Measurements from ENCODE around the gene ATG7.

The ATG7 gene

DNA sequence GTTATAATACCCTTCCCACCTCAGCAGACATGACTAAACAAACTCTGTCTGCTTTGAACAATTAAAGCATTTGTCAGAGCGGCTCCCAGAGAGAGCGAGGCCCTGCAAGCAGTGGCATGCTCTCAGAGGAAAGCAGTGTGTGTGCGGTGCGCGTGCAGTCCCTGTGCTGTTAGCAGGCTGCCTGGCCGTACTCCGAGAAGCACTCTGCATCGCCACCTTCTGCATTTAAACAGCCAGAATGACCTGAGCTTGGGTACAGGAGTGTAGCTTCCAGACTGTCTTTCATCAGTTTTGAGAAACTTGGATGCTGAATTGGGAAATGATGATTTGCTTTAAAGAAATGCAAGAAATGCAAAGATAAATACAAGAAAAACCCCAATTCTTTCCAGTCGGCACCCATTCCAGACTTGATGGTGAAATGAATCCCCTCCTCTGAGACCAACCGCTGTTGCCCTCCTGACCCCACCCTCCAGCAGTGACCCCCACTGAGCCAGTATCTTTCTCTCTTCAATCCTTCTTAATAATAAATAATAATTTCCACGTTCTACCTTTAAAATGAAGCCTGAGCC lies 258.0 kb downstream of the ATG7 start:
- TF ChIP-seq, protein P1, sequence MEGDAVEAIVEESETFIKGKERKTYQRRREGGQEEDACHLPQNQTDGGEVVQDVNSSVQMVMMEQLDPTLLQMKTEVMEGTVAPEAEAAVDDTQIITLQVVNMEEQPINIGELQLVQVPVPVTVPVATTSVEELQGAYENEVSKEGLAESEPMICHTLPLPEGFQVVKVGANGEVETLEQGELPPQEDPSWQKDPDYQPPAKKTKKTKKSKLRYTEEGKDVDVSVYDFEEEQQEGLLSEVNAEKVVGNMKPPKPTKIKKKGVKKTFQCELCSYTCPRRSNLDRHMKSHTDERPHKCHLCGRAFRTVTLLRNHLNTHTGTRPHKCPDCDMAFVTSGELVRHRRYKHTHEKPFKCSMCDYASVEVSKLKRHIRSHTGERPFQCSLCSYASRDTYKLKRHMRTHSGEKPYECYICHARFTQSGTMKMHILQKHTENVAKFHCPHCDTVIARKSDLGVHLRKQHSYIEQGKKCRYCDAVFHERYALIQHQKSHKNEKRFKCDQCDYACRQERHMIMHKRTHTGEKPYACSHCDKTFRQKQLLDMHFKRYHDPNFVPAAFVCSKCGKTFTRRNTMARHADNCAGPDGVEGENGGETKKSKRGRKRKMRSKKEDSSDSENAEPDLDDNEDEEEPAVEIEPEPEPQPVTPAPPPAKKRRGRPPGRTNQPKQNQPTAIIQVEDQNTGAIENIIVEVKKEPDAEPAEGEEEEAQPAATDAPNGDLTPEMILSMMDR (IDR thresholded peaks at IDR 0.05; ENCODE audit: low read depth, low read length, missing control alignments) = peak; percentile 55
- Histone ChIP-seq H3K36me3 (replicated peaks) (no peaks in the 10 kb centered on the region), H3K27me3 (replicated peaks) (no peaks in the 10 kb centered on the region), H3K27ac (peak overlapping the region; percentile 90), H3K4me3 (ENCODE audit: low read depth, low read length) (no peak overlapping the region)
- in situ Hi-C loops (cut with HindIII; ENCODE audit: low pct_ligation_motif_present, low sequenced_read_pairs) = loop anchor here (25.0 kb wide), 1 partner anchor 143 kb away; no protein-coding TSS in a partner anchor
- peak; percentile 96 for DNase-seq

DNA sequence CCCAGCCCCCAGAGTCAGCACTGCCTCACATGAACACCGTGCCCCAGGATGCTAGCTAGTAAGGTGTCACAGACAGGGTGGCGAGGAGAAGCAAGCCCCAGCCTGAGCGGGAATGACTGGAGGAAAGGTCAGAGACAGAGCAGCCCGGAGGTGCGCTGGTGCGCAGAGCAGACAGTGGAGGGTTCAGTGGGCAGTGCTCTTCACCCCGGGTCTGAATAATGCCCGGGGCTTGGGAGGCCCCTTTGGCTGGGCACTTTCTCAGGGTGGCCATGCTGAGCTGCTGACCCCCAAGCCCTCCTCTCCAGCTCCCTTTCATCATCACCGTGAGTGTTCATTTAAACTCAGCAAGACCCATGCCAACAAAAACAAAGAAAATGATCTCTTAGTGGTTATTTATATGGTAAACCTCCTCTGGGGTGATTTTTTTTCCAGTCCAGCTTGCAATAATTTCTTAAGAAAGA lies 260.8 kb downstream of the ATG7 start:
- Histone ChIP-seq H3K36me3 (replicated peaks) (no peaks in the 10 kb centered on the region), H3K27ac (no peak overlapping the region), H3K27me3 (replicated peaks) (no peaks in the 10 kb centered on the region), H3K4me3 (ENCODE audit: low read depth, low read length) (no peak overlapping the region)
- peak; percentile 36 for DNase-seq
- TF ChIP-seq, protein P1 (IDR thresholded peaks at IDR 0.05; ENCODE audit: low read depth, low read length, missing control alignments) = no peak
- in situ Hi-C loops (cut with HindIII; ENCODE audit: low pct_ligation_motif_present, low sequenced_read_pairs) = loop anchor here (25.0 kb wide), 1 partner anchor 146 kb away; no protein-coding TSS in a partner anchor

DNA sequence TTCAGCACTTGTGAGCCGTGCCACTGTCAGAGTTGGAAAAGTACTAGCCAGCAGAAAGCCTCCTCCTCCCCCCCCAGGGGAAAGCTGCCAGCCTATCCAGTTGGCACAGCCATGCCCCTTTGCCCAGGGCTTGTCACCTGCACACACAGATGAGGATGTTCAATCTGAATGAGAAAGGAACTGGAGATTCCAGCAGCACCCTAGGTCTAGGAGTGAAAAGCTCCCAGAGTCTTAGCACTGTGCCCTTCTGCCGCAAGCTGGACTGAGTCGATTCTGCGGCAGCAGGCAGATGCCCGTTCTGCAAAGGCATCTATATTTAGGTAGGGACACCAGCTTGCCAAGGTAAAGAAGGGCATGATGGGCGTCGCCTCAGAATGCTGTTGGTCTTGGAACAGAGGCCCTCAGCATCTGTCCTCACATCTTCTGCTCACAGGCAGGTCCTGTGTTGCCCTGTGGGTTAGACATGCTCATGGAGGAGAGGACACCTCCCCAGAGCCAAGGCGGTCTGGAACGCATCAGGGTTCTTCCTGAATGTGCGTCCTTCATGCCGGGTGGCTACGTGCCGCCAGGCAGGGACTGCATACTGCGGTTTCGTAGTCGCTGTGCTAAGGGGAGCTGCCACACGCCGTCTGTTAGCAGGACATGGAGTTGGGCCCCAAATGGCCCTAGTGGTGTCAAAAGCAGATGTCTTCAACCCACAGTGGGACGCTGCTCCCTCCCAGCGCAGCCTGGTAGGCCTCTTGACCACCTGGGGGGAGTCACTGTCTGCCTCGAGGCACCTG lies 262.0 kb downstream of the ATG7 start:
- no peak overlapping the region for H3K27ac ChIP-seq
- in situ Hi-C loops (cut with HindIII; ENCODE audit: low pct_ligation_motif_present, low sequenced_read_pairs) = loop anchor here (25.0 kb wide), 1 partner anchor 147 kb away; no protein-coding TSS in a partner anchor
- H3K4me3 ChIP-seq (ENCODE audit: low read depth, low read length) = no peak overlapping the region
- H3K36me3 ChIP-seq (replicated peaks) = no peaks in the 10 kb centered on the region
- DNase-seq = no peak
- TF ChIP-seq, protein P1 (IDR thresholded peaks at IDR 0.05; ENCODE audit: low read depth, low read length, missing control alignments) = no peak
- no peaks in the 10 kb centered on the region for H3K27me3 ChIP-seq (replicated peaks)

DNA sequence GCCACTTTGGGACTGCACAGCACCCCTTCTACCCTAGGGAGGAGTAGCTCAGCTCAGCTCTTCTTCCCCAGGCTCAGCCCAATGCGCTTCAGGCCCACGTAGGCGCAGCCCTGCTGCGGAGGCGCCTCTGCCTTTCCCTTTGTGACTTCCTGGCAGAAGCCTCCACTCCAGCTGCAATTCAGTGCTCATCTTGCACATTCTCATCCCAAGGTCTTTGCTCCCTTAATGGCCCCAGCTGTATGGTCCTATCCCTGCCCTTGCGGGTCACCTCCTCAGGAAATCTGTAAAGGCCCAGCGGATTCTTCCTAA lies 262.6 kb downstream of the ATG7 start:
- in situ Hi-C loops (cut with HindIII; ENCODE audit: low pct_ligation_motif_present, low sequenced_read_pairs) = loop anchor here (25.0 kb wide), 1 partner anchor 147 kb away; no protein-coding TSS in a partner anchor
- TF ChIP-seq, protein P1 (IDR thresholded peaks at IDR 0.05; ENCODE audit: low read depth, low read length, missing control alignments) = no peak
- no peak overlapping the region for H3K4me3 ChIP-seq (ENCODE audit: low read depth, low read length)
- H3K27me3 ChIP-seq (replicated peaks) = no peaks in the 10 kb centered on the region
- no peak for DNase-seq
- no peaks in the 10 kb centered on the region for H3K36me3 ChIP-seq (replicated peaks)
- H3K27ac ChIP-seq = no peak overlapping the region

DNA sequence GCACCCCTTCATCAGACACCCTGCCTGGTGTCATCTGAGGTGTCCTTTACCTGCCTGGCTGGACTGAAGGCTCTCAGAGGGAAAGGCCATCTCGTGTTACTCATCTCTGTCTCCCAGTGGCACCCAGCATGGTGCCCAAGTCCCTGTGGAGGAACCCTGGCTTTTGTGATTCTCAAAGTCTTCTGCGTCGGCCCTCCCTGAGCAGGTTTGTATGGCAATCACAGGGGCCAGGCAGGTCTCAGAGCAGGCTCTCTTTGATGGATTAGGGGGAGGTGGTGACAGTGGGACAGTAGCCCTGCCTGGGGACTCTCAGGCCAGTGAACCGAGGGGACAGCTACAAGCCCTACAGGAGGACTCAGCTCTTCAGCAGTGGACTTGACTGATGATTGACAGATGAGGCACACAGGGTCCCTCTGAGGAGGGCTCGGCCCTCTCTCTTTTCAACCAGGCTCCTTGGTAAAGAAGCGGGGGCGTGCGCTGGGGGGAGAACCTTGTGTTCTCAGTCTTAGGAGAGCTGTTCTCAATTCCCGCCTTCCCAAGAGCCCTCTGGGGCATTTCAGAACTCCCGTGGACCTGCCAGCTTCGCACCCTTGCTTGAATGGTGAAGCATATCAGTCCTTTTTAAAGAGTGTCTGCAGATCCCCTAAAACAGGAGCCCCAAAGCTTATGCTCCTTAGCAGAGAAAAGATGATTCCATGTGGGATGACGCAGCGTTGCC lies 263.2 kb downstream of the ATG7 start:
- TF ChIP-seq, protein P1 (IDR thresholded peaks at IDR 0.05; ENCODE audit: low read depth, low read length, missing control alignments) = no peak
- H3K27me3 ChIP-seq (replicated peaks) = no peaks in the 10 kb centered on the region
- H3K36me3 ChIP-seq (replicated peaks) = no peaks in the 10 kb centered on the region
- H3K4me3 ChIP-seq (ENCODE audit: low read depth, low read length) = no peak overlapping the region
- DNase-seq = no peak
- H3K27ac ChIP-seq = no peak overlapping the region
- in situ Hi-C loops (cut with HindIII; ENCODE audit: low pct_ligation_motif_present, low sequenced_read_pairs) = loop anchor here (25.0 kb wide), 1 partner anchor 148 kb away; no protein-coding TSS in a partner anchor
